Ishikawa (cell line): ENCODE data around the gene COPZ2.

Source experiments
- CEBPB ChIP-seq: IDR thresholded peaks from 2 replicates; pipeline ENCODE4 v1.6.1; 2012
- CREB1 ChIP-seq: IDR thresholded peaks from 2 replicates; pipeline ENCODE4 v1.6.1; 2012; ENCODE audit warnings: low read depth
- EP300 ChIP-seq: IDR thresholded peaks from 2 replicates; pipeline ENCODE4 v1.6.1; 2012; ENCODE audit warnings: borderline replicate concordance
- FOXM1 ChIP-seq: IDR thresholded peaks from 2 replicates; pipeline ENCODE4 v1.6.1; 2012; ENCODE audit warnings: low read depth, borderline replicate concordance
- NFIC ChIP-seq: IDR thresholded peaks from 2 replicates; pipeline ENCODE4 v1.6.1; 2012
- TAF1 ChIP-seq: IDR thresholded peaks from 2 replicates; pipeline ENCODE4 v1.6.1; 2012; ENCODE audit warnings: low read depth, mild to moderate bottlenecking
- TCF12 ChIP-seq: IDR thresholded peaks from 2 replicates; pipeline ENCODE4 v1.6.1; 2012; ENCODE audit warnings: low read depth
- TEAD4 ChIP-seq: IDR thresholded peaks from 2 replicates; pipeline ENCODE4 v1.6.1; 2012
- YY1 ChIP-seq: IDR thresholded peaks from 2 replicates; pipeline ENCODE4 v1.6.1; 2012; ENCODE audit warnings: low read depth
- TF ChIP-seq, protein P1 (sequence below): IDR thresholded peaks from 2 replicates; pipeline ENCODE4 v1.6.1; 2012; ENCODE audit warnings: low read depth, mild to moderate bottlenecking
- TF ChIP-seq, protein P2 (sequence below): IDR thresholded peaks from 2 replicates; pipeline ENCODE4 v1.6.1; 2012

DNA sequence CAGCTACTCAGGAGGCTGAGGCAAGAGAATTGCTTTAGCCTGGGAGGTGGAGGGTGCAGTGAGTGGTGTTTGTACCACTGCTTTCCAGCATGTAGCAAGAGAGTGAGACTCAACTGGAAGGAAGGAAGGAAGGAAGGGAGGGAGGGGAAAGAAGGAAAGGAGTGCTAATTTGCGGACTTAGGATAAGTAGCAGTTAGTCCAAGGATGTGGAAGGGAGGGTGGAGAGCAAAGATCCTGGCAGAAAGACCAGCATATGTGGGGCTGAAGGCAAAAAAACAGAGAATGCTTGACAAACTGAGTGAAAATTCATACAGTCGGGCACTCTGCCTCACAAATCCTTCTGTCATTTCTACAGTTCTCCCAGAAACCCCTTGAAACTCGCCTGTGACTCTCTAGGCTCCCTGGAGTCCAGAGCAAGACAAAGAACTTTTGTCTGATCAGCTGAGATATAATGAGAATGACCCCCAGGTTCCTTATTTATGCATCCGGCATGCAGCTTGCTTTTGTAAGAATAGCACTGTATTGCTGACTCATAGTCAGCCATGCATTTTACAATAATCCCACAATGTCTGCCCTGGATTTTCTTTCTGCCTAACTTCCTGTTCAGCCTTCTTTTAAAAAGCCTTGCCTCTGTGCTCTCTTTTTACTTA is 35.2 kb downstream of the COPZ2 start:
- TF ChIP-seq TCF12, result peak; percentile 51; the same call in 1 of the 2 replicates
- TF ChIP-seq CEBPB, result no peak
- TF ChIP-seq CREB1, result no peak
- no peak for TF ChIP-seq FOXM1
- TF ChIP-seq, protein P1, sequence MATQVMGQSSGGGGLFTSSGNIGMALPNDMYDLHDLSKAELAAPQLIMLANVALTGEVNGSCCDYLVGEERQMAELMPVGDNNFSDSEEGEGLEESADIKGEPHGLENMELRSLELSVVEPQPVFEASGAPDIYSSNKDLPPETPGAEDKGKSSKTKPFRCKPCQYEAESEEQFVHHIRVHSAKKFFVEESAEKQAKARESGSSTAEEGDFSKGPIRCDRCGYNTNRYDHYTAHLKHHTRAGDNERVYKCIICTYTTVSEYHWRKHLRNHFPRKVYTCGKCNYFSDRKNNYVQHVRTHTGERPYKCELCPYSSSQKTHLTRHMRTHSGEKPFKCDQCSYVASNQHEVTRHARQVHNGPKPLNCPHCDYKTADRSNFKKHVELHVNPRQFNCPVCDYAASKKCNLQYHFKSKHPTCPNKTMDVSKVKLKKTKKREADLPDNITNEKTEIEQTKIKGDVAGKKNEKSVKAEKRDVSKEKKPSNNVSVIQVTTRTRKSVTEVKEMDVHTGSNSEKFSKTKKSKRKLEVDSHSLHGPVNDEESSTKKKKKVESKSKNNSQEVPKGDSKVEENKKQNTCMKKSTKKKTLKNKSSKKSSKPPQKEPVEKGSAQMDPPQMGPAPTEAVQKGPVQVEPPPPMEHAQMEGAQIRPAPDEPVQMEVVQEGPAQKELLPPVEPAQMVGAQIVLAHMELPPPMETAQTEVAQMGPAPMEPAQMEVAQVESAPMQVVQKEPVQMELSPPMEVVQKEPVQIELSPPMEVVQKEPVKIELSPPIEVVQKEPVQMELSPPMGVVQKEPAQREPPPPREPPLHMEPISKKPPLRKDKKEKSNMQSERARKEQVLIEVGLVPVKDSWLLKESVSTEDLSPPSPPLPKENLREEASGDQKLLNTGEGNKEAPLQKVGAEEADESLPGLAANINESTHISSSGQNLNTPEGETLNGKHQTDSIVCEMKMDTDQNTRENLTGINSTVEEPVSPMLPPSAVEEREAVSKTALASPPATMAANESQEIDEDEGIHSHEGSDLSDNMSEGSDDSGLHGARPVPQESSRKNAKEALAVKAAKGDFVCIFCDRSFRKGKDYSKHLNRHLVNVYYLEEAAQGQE, result no peak
- peak; percentile 33; the same call in 1 of the 2 replicates for TF ChIP-seq EP300
- TF ChIP-seq TAF1, result 0 out of 2 replicates have a peak, but pooled peaks have one; percentile 9
- TF ChIP-seq NFIC, result no peak
- peak; percentile 76 for TF ChIP-seq YY1
- TF ChIP-seq, protein P2, sequence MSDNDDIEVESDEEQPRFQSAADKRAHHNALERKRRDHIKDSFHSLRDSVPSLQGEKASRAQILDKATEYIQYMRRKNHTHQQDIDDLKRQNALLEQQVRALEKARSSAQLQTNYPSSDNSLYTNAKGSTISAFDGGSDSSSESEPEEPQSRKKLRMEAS, result no peak; the same call in 1 of the 2 replicates
- TF ChIP-seq TEAD4, result peak; percentile 63
